Astrocyte (in vitro differentiated cells and primary cell): ENCODE data around the gene RTRAF. TPM values are rescaled to one million over a fixed set of nuclear protein-coding genes. Genes with fewer than 3 reads are reported as not detected.

Source experiments
- DNase-seq: peaks from one replicate; pipeline ENCODE4 v3.0.0-alpha.2; 2010; ENCODE audit warnings: low read depth
- FAIRE-seq: peaks from 2 replicates; lab custom pipeline; 2011; peaks lifted over from hg19 to GRCh38; lab: Jason Lieb, UNC
- H2AFZ ChIP-seq: 2 replicates; pipeline ENCODE4 v1.6.0; 2012; ENCODE audit warnings: low read depth, low read length, inconsistent platforms
- H3K27ac ChIP-seq: 2 replicates; pipeline ENCODE4 v1.5.1; 2011; ENCODE audit warnings: low read depth, low read length, inconsistent platforms
- H3K27me3 ChIP-seq: 2 replicates; pipeline ENCODE4 v1.6.0; 2011; ENCODE audit warnings: low read length, inconsistent platforms; ENCODE audit not compliant: insufficient read depth
- H3K36me3 ChIP-seq: 2 replicates; pipeline ENCODE4 v1.5.1; 2011; ENCODE audit warnings: low read length, inconsistent platforms; ENCODE audit not compliant: insufficient read depth
- H3K4me1 ChIP-seq: 2 replicates; pipeline ENCODE4 v1.5.1; 2011; ENCODE audit warnings: low read length, inconsistent platforms; ENCODE audit not compliant: insufficient read depth
- H3K4me2 ChIP-seq: 2 replicates; pipeline ENCODE4 v1.6.0; 2012; ENCODE audit warnings: low read length, inconsistent platforms
- H3K4me3 ChIP-seq: 2 replicates; pipeline ENCODE4 v1.5.1; 2011; ENCODE audit warnings: low read depth, mild to moderate bottlenecking, low read length, inconsistent platforms; ENCODE audit not compliant: insufficient read depth
- H3K79me2 ChIP-seq: 2 replicates; pipeline ENCODE4 v1.6.0; 2012; ENCODE audit warnings: mild to moderate bottlenecking, low read length, inconsistent platforms; ENCODE audit not compliant: insufficient read depth
- H3K9ac ChIP-seq: 2 replicates; pipeline ENCODE4 v1.6.0; 2012; ENCODE audit warnings: mild to moderate bottlenecking, low read length, inconsistent platforms
- H3K9me3 ChIP-seq: 2 replicates; pipeline ENCODE4 v1.5.1; 2012; ENCODE audit warnings: low read depth, mild to moderate bottlenecking, low read length, inconsistent platforms; ENCODE audit not compliant: insufficient read depth
- H4K20me1 ChIP-seq: 2 replicates; pipeline ENCODE4 v1.6.0; 2012; ENCODE audit warnings: low read length, inconsistent platforms; ENCODE audit not compliant: insufficient read depth
- H3K27ac Mint-ChIP-seq: one replicate; pipeline ENCODE4 v1.8.0; 2021; ENCODE audit warnings: mild to moderate bottlenecking, mixed read lengths; ENCODE audit not compliant: unreplicated experiment
- H3K27me3 Mint-ChIP-seq: one replicate; pipeline ENCODE4 v1.8.0; 2021; ENCODE audit warnings: low read depth, mixed read lengths; ENCODE audit not compliant: unreplicated experiment
- H3K36me3 Mint-ChIP-seq: one replicate; pipeline ENCODE4 v1.8.0; 2021; ENCODE audit warnings: low read depth, mixed read lengths; ENCODE audit not compliant: unreplicated experiment
- H3K4me1 Mint-ChIP-seq: one replicate; pipeline ENCODE4 v1.8.0; 2021; ENCODE audit warnings: low read depth, mixed read lengths; ENCODE audit not compliant: unreplicated experiment
- H3K4me3 Mint-ChIP-seq: one replicate; pipeline ENCODE4 v1.8.0; 2021; ENCODE audit warnings: mild to moderate bottlenecking, moderate library complexity, mixed read lengths; ENCODE audit not compliant: unreplicated experiment
- H3K9me3 Mint-ChIP-seq: one replicate; pipeline ENCODE4 v1.8.0; 2021; ENCODE audit warnings: mild to moderate bottlenecking, mixed read lengths; ENCODE audit not compliant: unreplicated experiment
- CTCF ChIP-seq: IDR thresholded peaks from 2 replicates; pipeline ENCODE4 v1.5.1; 2011; ENCODE audit warnings: low read depth, mild to moderate bottlenecking, inconsistent platforms, low read length, moderate library complexity; ENCODE audit not compliant: insufficient read depth
- EZH2 ChIP-seq: IDR thresholded peaks from 2 replicates; pipeline ENCODE4 v1.6.1; 2012; ENCODE audit warnings: mild to moderate bottlenecking, low read length, inconsistent platforms; ENCODE audit not compliant: insufficient read depth
- total RNA-seq: library from RNA; stranded (reverse); gene quantifications from 2 replicates; pipeline ENCODE4 v1.2.1, GENCODE V29; 2021

Gene RTRAF
- total RNA-seq, 1 donor from 2014 or later: 224 TPM

DNA sequence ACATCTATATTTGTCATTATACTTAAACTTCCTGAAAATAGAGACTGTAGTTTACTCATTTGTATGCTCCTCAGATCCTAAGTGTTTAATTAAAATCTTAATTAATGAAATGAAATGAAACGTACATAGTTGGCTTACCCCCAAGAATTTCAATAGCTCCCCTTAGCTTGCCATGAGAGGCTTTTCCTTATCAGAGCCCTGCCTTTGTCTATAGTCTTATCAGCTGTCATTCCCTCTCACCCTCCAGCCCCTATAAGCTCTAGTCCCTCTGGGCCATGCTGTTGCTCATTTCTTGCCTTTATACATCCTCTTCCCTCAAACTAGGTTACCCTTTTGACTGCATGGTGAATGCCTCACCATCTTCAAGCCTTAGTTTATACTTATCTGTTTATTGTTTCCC is 1.1 kb upstream of the RTRAF start:
- H3K4me1 Mint-ChIP-seq: peaks cover 5% of the 10 kb centered on the region
- Histone ChIP-seq H3K4me3 (no peak overlapping the region), H3K9me3 (no peaks in the 10 kb centered on the region), H3K79me2 (peaks cover 38% of the 10 kb centered on the region), H3K4me2 (no peak overlapping the region), H3K4me1 (peaks cover 14% of the 10 kb centered on the region), H2AFZ (peak overlapping the region; percentile 91), H3K27ac (no peak overlapping the region), H3K27me3 (no peaks in the 10 kb centered on the region), H3K36me3 (peaks cover 13% of the 10 kb centered on the region), H3K9ac (no peak overlapping the region), H4K20me1 (no peaks in the 10 kb centered on the region)
- no peak overlapping the region for H3K4me3 Mint-ChIP-seq
- TF ChIP-seq CTCF (no peak), EZH2 (no peak)
- H3K36me3 Mint-ChIP-seq: peaks cover 2% of the 10 kb centered on the region
- H3K27me3 Mint-ChIP-seq: no peaks in the 10 kb centered on the region
- FAIRE-seq (no peak), DNase-seq (no peak)
- H3K27ac Mint-ChIP-seq: no peak overlapping the region
- H3K9me3 Mint-ChIP-seq: peaks cover 6% of the 10 kb centered on the region

GRCh38 chr14:51990488-51990887 is 1.1 kb downstream of the RTRAF start:
- peak overlapping the region; percentile 95 for H3K4me3 ChIP-seq
- H3K4me2 ChIP-seq: peak overlapping the region; percentile 93
- no peaks in the 10 kb centered on the region for H3K9me3 ChIP-seq
- peaks cover 5% of the 10 kb centered on the region for H3K4me1 Mint-ChIP-seq
- H3K27ac Mint-ChIP-seq: peak overlapping the region; percentile 70
- DNase-seq: no peak
- peaks cover 59% of the 10 kb centered on the region for H3K79me2 ChIP-seq
- peaks cover 2% of the 10 kb centered on the region for H3K36me3 Mint-ChIP-seq
- peak overlapping the region; percentile 94 for H3K9ac ChIP-seq
- no peak for FAIRE-seq
- no peak overlapping the region for H2AFZ ChIP-seq
- peaks cover 21% of the 10 kb centered on the region for H4K20me1 ChIP-seq
- peaks cover 35% of the 10 kb centered on the region for H3K36me3 ChIP-seq
- H3K27ac ChIP-seq: peak overlapping the region; percentile 87
- peak overlapping the region; percentile 96 for H3K4me3 Mint-ChIP-seq
- peaks cover 14% of the 10 kb centered on the region for H3K4me1 ChIP-seq
- no peaks in the 10 kb centered on the region for H3K27me3 ChIP-seq
- no peaks in the 10 kb centered on the region for H3K9me3 Mint-ChIP-seq
- no peaks in the 10 kb centered on the region for H3K27me3 Mint-ChIP-seq
- TF ChIP-seq EZH2: no peak
- TF ChIP-seq CTCF: no peak

- H3K4me1 Mint-ChIP-seq: peaks cover 5% of the 10 kb centered on the region
- H3K9me3 Mint-ChIP-seq: no peaks in the 10 kb centered on the region
- H3K4me1 ChIP-seq: peaks cover 14% of the 10 kb centered on the region
- H3K27me3 Mint-ChIP-seq: no peaks in the 10 kb centered on the region
- peaks cover 2% of the 10 kb centered on the region for H3K36me3 Mint-ChIP-seq
- no peak overlapping the region for H2AFZ ChIP-seq
- H3K36me3 ChIP-seq: peaks cover 58% of the 10 kb centered on the region
- no peak overlapping the region for H3K4me3 ChIP-seq
- H3K27me3 ChIP-seq: no peaks in the 10 kb centered on the region
- H3K27ac ChIP-seq: no peak overlapping the region
- H3K9me3 ChIP-seq: no peaks in the 10 kb centered on the region
- no peak overlapping the region for H3K4me2 ChIP-seq
- H3K27ac Mint-ChIP-seq: no peak overlapping the region
- no peak overlapping the region for H3K9ac ChIP-seq
- H3K4me3 Mint-ChIP-seq: no peak overlapping the region
- H4K20me1 ChIP-seq: peaks cover 25% of the 10 kb centered on the region
- TF ChIP-seq CTCF: no peak
- TF ChIP-seq EZH2: no peak
- no peak for FAIRE-seq
- H3K79me2 ChIP-seq: peaks cover 78% of the 10 kb centered on the region
- no peak for DNase-seq
Observed at GRCh38 chr14:51993285-51993920, 4.1 kb downstream of the RTRAF start.
